Measurements from ENCODE around the gene ST3GAL6. TPM values are rescaled to one million over a fixed set of nuclear protein-coding genes. Genes with fewer than 3 reads are reported as not detected.

ST3GAL6 gene
- total RNA-seq, 2 experiments from 2014 or later, result 0.25 to 3.0 TPM

- Histone ChIP-seq H2AFZ (ENCODE audit: low read length) (no peak overlapping the region; the same call in 1 of the 2 replicates), H3K4me2 (ENCODE audit: low read length) (peak overlapping the region; percentile 5; the same call in 1 of the 2 replicates), H3K4me3 (ENCODE audit: low read depth, low read length, poor library complexity, severe bottlenecking) (no peak overlapping the region), H3K27ac (ENCODE audit: low read depth, low read length, poor library complexity, severe bottlenecking) (no peak overlapping the region), H3K4me1 (ENCODE audit: insufficient read depth, low read length, poor library complexity, severe bottlenecking) (peaks cover 9% of the 10 kb centered on the region), H3K79me2 (ENCODE audit: insufficient read depth, low read depth, low read length) (no peaks in the 10 kb centered on the region), H3K9me2 (ENCODE audit: insufficient read depth, low read length) (no peaks in the 10 kb centered on the region), H3K36me3 (ENCODE audit: insufficient read depth, low read length) (no peaks in the 10 kb centered on the region), H4K20me1 (ENCODE audit: insufficient read depth, low read length) (no peaks in the 10 kb centered on the region), H3K9me3 (ENCODE audit: low read length) (no peaks in the 10 kb centered on the region)
- POLR2A ChIA-PET, result no interaction called here
- CTCF ChIA-PET (ENCODE audit: unreplicated experiment), result no interaction called here
- intact Hi-C loops (cut with micrococcal nuclease; ENCODE audit: unreplicated experiment), result no loop called here
- DNase-seq (ENCODE audit: low spot score), result no peak
- no TSS peak for BruUV-seq (replicated peaks)
- no peak for TF ChIP-seq EZH2phosphoT487 (IDR thresholded peaks at IDR 0.05; ENCODE audit: borderline replicate concordance, low read depth, low read length)
Observed at GRCh38 chr3:98768961-98769360, 5.8 kb downstream of the ST3GAL6 start.

DNA sequence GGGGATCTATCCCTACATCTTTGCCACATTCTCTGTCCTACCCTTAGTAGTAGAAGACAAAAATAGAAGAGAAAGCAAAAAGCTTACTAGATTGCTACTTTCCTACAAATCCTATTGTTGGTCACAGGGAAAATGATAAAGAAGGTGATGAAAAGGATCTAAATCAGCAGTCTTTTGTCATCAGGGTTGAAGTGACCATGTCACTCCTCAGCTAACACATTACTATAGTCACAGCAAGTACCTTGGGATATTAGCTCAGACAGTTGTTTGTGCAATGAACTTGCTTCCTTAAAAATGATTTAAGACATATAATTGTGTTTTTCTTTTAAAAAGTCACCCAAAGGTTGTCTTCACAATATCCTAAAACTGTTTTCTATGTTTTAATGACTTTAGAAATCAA is 6.3 kb downstream of the ST3GAL6 start:
- ChIA-PET CTCF (ENCODE audit: unreplicated experiment) (no interaction called here), POLR2A (no interaction called here)
- Histone ChIP-seq H3K4me1 (ENCODE audit: insufficient read depth, low read length, poor library complexity, severe bottlenecking) (peaks cover 9% of the 10 kb centered on the region), H4K20me1 (ENCODE audit: insufficient read depth, low read length) (no peaks in the 10 kb centered on the region), H3K36me3 (ENCODE audit: insufficient read depth, low read length) (no peaks in the 10 kb centered on the region), H3K9me3 (ENCODE audit: low read length) (no peaks in the 10 kb centered on the region), H3K27ac (ENCODE audit: low read depth, low read length, poor library complexity, severe bottlenecking) (no peak overlapping the region), H3K9me2 (ENCODE audit: insufficient read depth, low read length) (no peaks in the 10 kb centered on the region), H3K4me2 (ENCODE audit: low read length) (no peak overlapping the region), H2AFZ (ENCODE audit: low read length) (no peak overlapping the region), H3K79me2 (ENCODE audit: insufficient read depth, low read depth, low read length) (no peaks in the 10 kb centered on the region), H3K4me3 (ENCODE audit: low read depth, low read length, poor library complexity, severe bottlenecking) (no peak overlapping the region)
- intact Hi-C loops (cut with micrococcal nuclease; ENCODE audit: unreplicated experiment), result no loop called here
- no TSS peak for BruUV-seq (replicated peaks)
- TF ChIP-seq CTCF (conservative IDR thresholded peaks at IDR 0.05; ENCODE audit: low read length), result no peak
- no peak for TF ChIP-seq EZH2phosphoT487 (IDR thresholded peaks at IDR 0.05; ENCODE audit: borderline replicate concordance, low read depth, low read length)
- DNase-seq (ENCODE audit: low spot score), result no peak

DNA sequence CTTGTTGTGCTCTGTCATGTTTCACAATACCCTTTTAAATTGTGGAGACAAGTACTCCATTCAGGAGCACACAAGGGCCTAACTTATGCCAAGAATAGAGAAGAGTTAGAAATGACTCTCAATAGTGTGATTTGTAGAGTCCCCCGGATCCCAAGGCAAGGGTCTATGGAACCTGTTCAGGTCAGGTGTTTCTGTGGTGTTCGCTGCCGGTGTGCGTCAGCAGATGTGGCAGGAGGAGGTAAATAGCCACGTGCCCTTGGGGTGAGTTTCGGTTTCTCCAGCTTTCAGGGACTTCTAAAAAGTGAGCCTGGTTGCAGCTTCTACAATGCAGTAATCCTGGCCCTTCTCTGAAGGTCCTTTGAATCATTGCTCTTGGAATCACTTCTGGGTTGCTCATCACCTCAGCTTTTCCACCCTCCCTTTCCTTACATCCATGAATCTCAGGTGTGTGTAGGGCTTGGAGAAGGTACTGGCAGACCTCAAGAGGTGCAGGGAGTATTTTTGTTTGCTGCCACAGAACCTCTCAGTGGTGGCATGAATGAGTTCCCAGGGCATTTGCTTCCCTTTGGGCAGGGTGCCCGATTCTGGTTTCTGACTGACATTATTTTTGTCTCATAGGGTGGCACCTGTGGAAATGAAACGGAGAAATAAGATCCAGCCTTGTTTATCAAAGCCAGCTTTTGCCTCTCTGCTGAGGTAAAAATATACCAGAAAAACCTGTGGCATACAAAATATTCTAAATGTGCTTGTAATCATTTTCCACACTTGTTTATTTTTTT is 7.3 kb downstream of the ST3GAL6 start:
- CTCF ChIA-PET (ENCODE audit: unreplicated experiment), result no interaction called here

More for the DNA sequence above, 7.3 kb downstream of the ST3GAL6 start:
- Histone ChIP-seq H3K9me3 (ENCODE audit: low read length) (no peaks in the 10 kb centered on the region), H3K36me3 (ENCODE audit: insufficient read depth, low read length) (no peaks in the 10 kb centered on the region), H3K79me2 (ENCODE audit: insufficient read depth, low read depth, low read length) (no peaks in the 10 kb centered on the region), H4K20me1 (ENCODE audit: insufficient read depth, low read length) (no peaks in the 10 kb centered on the region), H3K9me2 (ENCODE audit: insufficient read depth, low read length) (no peaks in the 10 kb centered on the region), H2AFZ (ENCODE audit: low read length) (peak overlapping the region; percentile 34; the same call in 1 of the 2 replicates), H3K4me3 (ENCODE audit: low read depth, low read length, poor library complexity, severe bottlenecking) (no peak overlapping the region), H3K4me1 (ENCODE audit: insufficient read depth, low read length, poor library complexity, severe bottlenecking) (peaks cover 4% of the 10 kb centered on the region), H3K27ac (ENCODE audit: low read depth, low read length, poor library complexity, severe bottlenecking) (peak overlapping the region; percentile 20), H3K4me2 (ENCODE audit: low read length) (peak overlapping the region; percentile 17)
- no peak for TF ChIP-seq CTCF (conservative IDR thresholded peaks at IDR 0.05; ENCODE audit: low read length)
- intact Hi-C loops (cut with micrococcal nuclease; ENCODE audit: unreplicated experiment), result no loop called here
- POLR2A ChIA-PET, result no interaction called here
- no peak for DNase-seq (ENCODE audit: low spot score)
- BruUV-seq (replicated peaks), result no TSS peak

Data from OCI-LY7 (cell line).